WTC11 (cell line): Measurements from ENCODE around the gene MIEF1. TPM values are rescaled to one million over a fixed set of nuclear protein-coding genes. Genes with fewer than 3 reads are reported as not detected.
A peak's percentile ranks its signal among the peaks of the same experiment; 100 is the strongest.

Source experiments
- ATAC-seq: fragments of 200-7000 bp; cut with Tn5 transposase; 2 replicates; pipeline ENCODE4 v1.10.0; 2021; ENCODE audit warnings: mild to moderate bottlenecking, moderate library complexity
- CTCF ChIA-PET: fragments of 300-600 bp; sonication (Branson Sonifier 250); formaldehyde crosslinking; loops from one replicate; lab custom pipeline; 2021; ENCODE audit warnings: antibody characterized with exemption; lab: Charles Lee
- POLR2A ChIA-PET: fragments of 350-600 bp; sonication (Branson Sonifier 250); formaldehyde crosslinking; loops from one replicate; lab custom pipeline; 2021; ENCODE audit warnings: antibody characterized with exemption; lab: Charles Lee
- DNase-seq: peaks from one replicate; pipeline ENCODE4 v3.0.0; 2021; ENCODE audit warnings: low spot score
- H3K27ac Mint-ChIP-seq: 2 replicates; pipeline ENCODE4 v1.8.0; 2021; ENCODE audit warnings: mixed read lengths
- H3K27me3 Mint-ChIP-seq: 2 replicates; pipeline ENCODE4 v1.8.0; 2021; ENCODE audit warnings: low read depth, mild to moderate bottlenecking, moderate library complexity, mixed read lengths
- H3K36me3 Mint-ChIP-seq: 2 replicates; pipeline ENCODE4 v1.8.0; 2021; ENCODE audit warnings: mixed read lengths
- H3K4me1 Mint-ChIP-seq: 2 replicates; pipeline ENCODE4 v1.8.0; 2022; ENCODE audit warnings: mixed read lengths
- H3K4me3 Mint-ChIP-seq: 2 replicates; pipeline ENCODE4 v1.8.0; 2021; ENCODE audit warnings: mild to moderate bottlenecking, moderate library complexity, mixed read lengths
- H3K9me3 Mint-ChIP-seq: 2 replicates; pipeline ENCODE4 v1.8.0; 2021; ENCODE audit warnings: mixed read lengths
- ERG ChIP-seq: fragments of 250-450 bp; sonication (Bioruptor Pico); IDR thresholded peaks from 2 replicates; pipeline ENCODE4 v1.8.0; 2021; ENCODE audit warnings: mild to moderate bottlenecking
- FOXK1 ChIP-seq: sonication (generic); formaldehyde crosslinking; IDR thresholded peaks from 2 replicates; pipeline ENCODE4 v1.8.0; 2022; ENCODE audit warnings: mild to moderate bottlenecking, moderate library complexity, missing genetic modification reagents
- HMGXB4 ChIP-seq: sonication (generic); formaldehyde crosslinking; IDR thresholded peaks from 2 replicates; pipeline ENCODE4 v1.8.1; 2023; ENCODE audit warnings: mild to moderate bottlenecking, moderate library complexity, missing genetic modification reagents
- MYBL2 ChIP-seq: sonication (generic); formaldehyde crosslinking; IDR thresholded peaks from 2 replicates; pipeline ENCODE4 v1.8.1; 2023; ENCODE audit warnings: mild to moderate bottlenecking, moderate library complexity, missing genetic modification reagents
- PRRX2 ChIP-seq: fragments of 250-450 bp; sonication (Bioruptor Pico); IDR thresholded peaks from 2 replicates; pipeline ENCODE4 v1.8.0; 2021; ENCODE audit warnings: mild to moderate bottlenecking
- STAT6 ChIP-seq: sonication (generic); formaldehyde crosslinking; conservative IDR thresholded peaks from 2 replicates; pipeline ENCODE4 v1.8.1; 2023; ENCODE audit warnings: mild to moderate bottlenecking, low read depth, missing genetic modification reagents, moderate library complexity
- TEAD1 ChIP-seq: sonication (generic); formaldehyde crosslinking; IDR thresholded peaks from 2 replicates; pipeline ENCODE4 v1.8.0; 2022; ENCODE audit warnings: mild to moderate bottlenecking, missing genetic modification reagents
- USF1 ChIP-seq: sonication (generic); formaldehyde crosslinking; IDR thresholded peaks from 2 replicates; pipeline ENCODE4 v1.8.0; 2022; ENCODE audit warnings: mild to moderate bottlenecking, missing genetic modification reagents
- ZNF425 ChIP-seq: fragments of 250-450 bp; sonication (Bioruptor Pico); conservative IDR thresholded peaks from 2 replicates; pipeline ENCODE4 v1.9.0; 2021; ENCODE audit warnings: mild to moderate bottlenecking
- total RNA-seq: library from RNA; stranded (reverse); gene quantifications from 3 replicates; pipeline ENCODE4 v1.2.3, GENCODE V29; 2021

MIEF1 gene
- total RNA-seq, 1 experiment from 2014 or later, result 38.7 TPM

- no peak for TF ChIP-seq USF1
- no peak for TF ChIP-seq MYBL2 (CRISPR knock-in tag)
- TF ChIP-seq TEAD1 (CRISPR knock-in tag), result no peak
- peak; percentile 15; the same call in 1 of the 2 replicates for TF ChIP-seq FOXK1 (CRISPR knock-in tag)
- TF ChIP-seq STAT6 (CRISPR knock-in tag), result no peak
Observed at GRCh38 chr22:39524753-39525657, 22.9 kb downstream of the MIEF1 start (continued).

- Mint-ChIP-seq H3K9me3 (no peaks in the 10 kb centered on the region), H3K36me3 (peaks cover 49% of the 10 kb centered on the region), H3K27ac (peak overlapping the region; percentile 93), H3K4me3 (no peak overlapping the region), H3K4me1 (peaks cover 63% of the 10 kb centered on the region), H3K27me3 (no peaks in the 10 kb centered on the region)
- ChIA-PET CTCF (interaction anchor here (0.7 to 4.7 kb wide), 3 partner anchors 11 to 215 kb away, joined by 4 to 21 read pairs (median 13); no protein-coding TSS in a partner anchor), POLR2A (interaction anchor here (0.6 to 2.4 kb wide), 2 partner anchors 24 to 204 kb away, joined by 6 to 8 read pairs; partner anchors contain the start of gene MIEF1)
- no peak for TF ChIP-seq ERG
- TF ChIP-seq PRRX2, result 0 out of 2 replicates have a peak, but pooled peaks have one; percentile 33
- no peak for DNase-seq
- no peak for ATAC-seq
Observed at GRCh38 chr22:39525658-39525975, 23.5 kb downstream of the MIEF1 start.

GRCh38 chr22:39526736-39527171, 24.7 kb downstream of the MIEF1 start:
- POLR2A ChIA-PET, result interaction anchor here (0.6 to 1.0 kb wide), 4 partner anchors 24 to 135 kb away, joined by 3 to 5 read pairs (median 4); partner anchors contain the start of gene MIEF1
- Mint-ChIP-seq H3K27ac (0 out of 2 replicates have a peak overlapping the region, but pooled peaks have one; percentile 11), H3K4me3 (no peak overlapping the region), H3K27me3 (no peaks in the 10 kb centered on the region), H3K9me3 (no peaks in the 10 kb centered on the region)
- peak; percentile 2 for ATAC-seq
- CTCF ChIA-PET, result interaction anchor here (0.9 to 4.7 kb wide), 4 partner anchors 9 to 183 kb away, joined by 3 to 21 read pairs (median 4); no protein-coding TSS in a partner anchor
- DNase-seq, result no peak
- TF ChIP-seq HMGXB4 (CRISPR knock-in tag), result no peak
- 0 out of 2 replicates have a peak, but pooled peaks have one; percentile 25 for TF ChIP-seq ZNF425 (CRISPR knock-in tag)
- TF ChIP-seq, all 79 proteins: peak for 1
- Mint-ChIP-seq H3K4me1 (peaks cover 72% of the 10 kb centered on the region), H3K36me3 (peaks cover 42% of the 10 kb centered on the region)
